ENCODE measurements around the gene BPIFA3.
"Not testable (repeated sequence)": the region's sequence is repeated elsewhere in the genome, so short reads cannot be mapped to it uniquely, and the experiment has no call there.

The BPIFA3 gene

DNA sequence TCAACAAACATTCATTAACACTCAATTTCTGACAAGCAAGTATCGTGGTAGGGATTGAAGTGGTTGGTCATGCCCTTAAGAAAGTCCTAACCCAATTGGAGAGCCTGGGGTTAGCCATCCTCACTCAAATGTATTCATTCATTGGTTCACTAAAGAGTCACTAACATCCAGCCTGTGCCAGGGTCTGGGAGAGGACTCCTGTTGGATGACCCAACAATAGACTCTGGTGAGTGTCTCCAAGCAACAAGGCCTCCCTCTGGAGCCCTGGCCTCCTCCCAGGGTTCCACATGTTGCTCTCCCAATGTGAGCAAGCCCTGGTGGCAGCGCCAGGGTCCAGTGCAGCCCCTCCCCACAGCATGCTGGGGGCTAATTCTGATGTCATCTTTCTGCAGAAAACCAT lies at the start of gene BPIFA3:
Gene BPIFA3, plus strand, starts transcription at position 301 of the 400 bp plus-strand sequence. CDS start 185 bp downstream, outside the sequence.
- DNase-seq (ENCODE audit: low read depth in 2 of 2, low spot score in 1 of 2): no peak

- no peak for DNase-seq (ENCODE audit: low read depth in 2 of 2, low spot score in 1 of 2)
Measured at GRCh38 chr20:33167859-33168258, 49.3 kb upstream of the BPIFA3 start, which contains the start of gene BPIFA2. Gene BPIFA2 (plus strand): TSS chr20:33168159. CDS start chr20:33169146, 987 bp downstream.

GRCh38 chr20:33169176-33169794 lies 47.9 kb upstream of the BPIFA3 start:
- no peak for DNase-seq (ENCODE audit: low read depth in 2 of 2, low spot score in 1 of 2)

GRCh38 chr20:33172781-33173180 lies 44.4 kb upstream of the BPIFA3 start:
- no peak for DNase-seq (ENCODE audit: low read depth in 2 of 2, low spot score in 1 of 2)

DNA sequence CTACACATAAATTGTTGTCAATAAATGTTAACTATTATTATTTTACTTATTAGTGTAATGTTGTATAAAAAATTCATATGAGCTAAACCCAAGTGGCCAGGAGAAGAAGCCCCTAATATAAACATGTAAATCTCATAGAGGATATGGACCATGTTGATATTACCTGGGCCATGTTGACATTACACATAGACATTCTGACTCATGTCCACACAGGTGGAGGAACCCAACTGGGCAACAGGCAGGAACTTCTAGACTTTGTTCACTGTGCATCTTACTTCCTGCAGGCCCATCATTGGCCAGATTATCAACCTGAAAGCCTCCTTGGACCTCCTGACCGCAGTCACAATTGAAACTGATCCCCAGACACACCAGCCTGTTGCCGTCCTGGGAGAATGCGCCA lies 42.0 kb upstream of the BPIFA3 start:
- DNase-seq (ENCODE audit: low read depth in 2 of 2, low spot score in 1 of 2): no peak

- no peak for DNase-seq (ENCODE audit: low read depth in 2 of 2, low spot score in 1 of 2)
Measured at GRCh38 chr20:33176101-33176500, 41.1 kb upstream of the BPIFA3 start.

GRCh38 chr20:33177866-33178265 lies 39.3 kb upstream of the BPIFA3 start:
- no peak for DNase-seq (ENCODE audit: low read depth in 2 of 2, low spot score in 1 of 2)

DNA sequence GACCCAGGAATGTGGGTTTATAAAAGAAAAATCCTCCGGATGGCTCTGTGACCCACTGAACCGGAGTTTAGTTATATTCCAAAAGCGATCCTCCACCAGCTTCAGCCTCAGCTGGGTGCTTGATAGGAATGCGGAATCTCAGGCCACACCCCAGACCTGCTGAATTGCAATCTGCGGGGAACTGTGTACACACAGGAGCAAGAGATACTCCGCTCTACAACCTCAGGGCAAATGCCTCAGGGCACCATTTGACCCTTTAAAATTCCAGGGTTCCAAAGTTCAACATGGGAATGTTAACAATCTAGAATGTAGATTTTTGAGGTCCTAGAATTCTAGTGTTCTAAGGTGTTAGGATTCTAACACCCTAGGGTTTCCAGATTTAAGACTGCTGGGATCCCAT lies 38.4 kb upstream of the BPIFA3 start:
- no peak for DNase-seq (ENCODE audit: low read depth in 2 of 2, low spot score in 1 of 2)

GRCh38 chr20:33180169-33180568 lies 37.0 kb upstream of the BPIFA3 start:
- DNase-seq (ENCODE audit: low read depth in 2 of 2, low spot score in 1 of 2): no peak

GRCh38 chr20:33181482-33182093 lies 35.6 kb upstream of the BPIFA3 start:
- no peak for DNase-seq (ENCODE audit: low read depth in 2 of 2, low spot score in 1 of 2)

DNA sequence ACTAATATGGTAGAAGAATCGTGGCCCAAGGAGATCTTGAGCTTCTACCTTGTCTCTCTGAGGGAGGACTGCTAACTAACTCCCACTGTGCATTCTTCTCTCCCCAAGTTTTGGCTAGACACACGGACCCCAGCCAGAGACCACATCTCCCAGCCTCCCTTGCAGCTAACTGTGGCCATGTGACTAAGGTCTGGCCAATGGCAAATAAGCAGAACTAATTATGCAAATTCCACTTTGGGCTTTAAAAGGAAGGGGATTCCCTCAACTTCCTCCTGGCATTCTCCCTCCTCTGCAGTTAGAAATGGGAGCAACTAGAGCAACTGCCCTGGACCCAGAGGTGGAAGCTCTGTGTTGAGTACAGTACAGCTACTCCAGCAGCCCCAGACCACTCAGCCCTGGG lies 33.8 kb upstream of the BPIFA3 start:
- no peak for DNase-seq (ENCODE audit: low read depth in 2 of 2, low spot score in 1 of 2)

DNA sequence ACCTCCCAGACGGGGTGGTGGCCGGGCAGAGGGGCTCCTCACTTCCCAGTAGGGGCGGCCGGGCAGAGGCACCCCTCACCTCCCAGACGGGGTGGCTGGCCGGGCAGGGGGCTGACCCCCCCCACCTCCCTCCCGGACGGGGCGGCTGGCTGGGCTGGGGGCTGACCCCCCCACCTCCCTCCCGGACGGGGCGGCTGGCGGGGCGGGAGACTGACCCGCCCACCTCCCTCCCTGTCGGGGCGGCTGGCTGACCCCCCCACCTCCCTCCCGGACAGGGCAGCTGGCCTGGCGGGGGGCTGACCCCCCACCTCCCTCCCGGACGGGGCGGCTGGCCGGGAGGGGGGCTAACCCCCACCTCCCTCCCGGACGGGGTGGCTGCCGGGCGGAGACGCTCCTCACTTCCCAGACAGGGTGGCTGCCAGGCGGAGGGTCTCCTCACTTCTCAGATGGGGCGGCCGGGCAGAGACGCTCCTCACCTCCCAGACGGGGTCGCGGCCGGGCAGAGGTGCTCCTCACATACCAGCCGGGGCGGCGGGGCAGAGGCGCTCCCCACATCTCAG lies 32.0 kb upstream of the BPIFA3 start:
- not testable (repeated sequence) for DNase-seq (ENCODE audit: low read depth in 2 of 2, low spot score in 1 of 2)

- DNase-seq (ENCODE audit: low read depth in 2 of 2, low spot score in 1 of 2): no peak
Measured at GRCh38 chr20:33187491-33187890, 29.7 kb upstream of the BPIFA3 start.

DNA sequence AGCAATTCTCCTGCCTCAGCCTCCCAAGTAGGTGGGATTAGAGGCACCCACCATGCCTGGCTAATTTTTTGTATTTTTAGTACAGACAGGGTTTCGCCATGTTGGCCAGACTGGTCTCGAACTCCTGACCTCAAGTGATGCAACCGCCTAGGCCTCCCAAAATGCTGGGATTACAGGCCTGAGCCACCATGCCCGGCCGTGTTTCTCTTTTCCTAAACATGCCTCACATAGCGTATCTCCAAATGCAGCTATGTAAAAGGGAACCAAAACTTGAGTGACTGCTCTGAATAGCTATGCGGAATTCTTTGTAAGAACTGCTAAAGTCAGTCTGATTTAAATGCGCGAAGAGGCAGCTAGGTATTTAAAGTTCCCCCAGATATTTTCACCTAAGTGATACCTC lies 28.7 kb upstream of the BPIFA3 start:
- DNase-seq (ENCODE audit: low read depth in 2 of 2, low spot score in 1 of 2): no peak

DNA sequence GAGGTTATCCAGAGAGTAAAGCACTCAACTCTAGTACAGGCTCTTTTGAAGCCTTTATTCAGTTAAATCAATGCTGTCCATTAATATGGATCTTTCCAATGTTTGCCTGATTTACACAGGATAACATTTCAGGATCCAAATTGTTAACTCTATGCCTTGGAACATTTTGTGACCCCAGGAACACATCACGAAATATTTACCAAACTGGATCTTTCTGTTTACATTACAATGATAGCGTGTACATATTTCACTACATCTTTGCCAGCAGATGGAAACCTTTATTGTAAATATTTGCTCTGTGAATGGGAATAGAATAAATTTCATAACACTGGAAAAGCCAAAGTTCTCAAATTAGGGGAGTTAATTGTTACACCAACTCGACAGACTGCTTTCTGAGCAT lies 25.7 kb upstream of the BPIFA3 start:
- DNase-seq (ENCODE audit: low read depth in 2 of 2, low spot score in 1 of 2): no peak

DNA sequence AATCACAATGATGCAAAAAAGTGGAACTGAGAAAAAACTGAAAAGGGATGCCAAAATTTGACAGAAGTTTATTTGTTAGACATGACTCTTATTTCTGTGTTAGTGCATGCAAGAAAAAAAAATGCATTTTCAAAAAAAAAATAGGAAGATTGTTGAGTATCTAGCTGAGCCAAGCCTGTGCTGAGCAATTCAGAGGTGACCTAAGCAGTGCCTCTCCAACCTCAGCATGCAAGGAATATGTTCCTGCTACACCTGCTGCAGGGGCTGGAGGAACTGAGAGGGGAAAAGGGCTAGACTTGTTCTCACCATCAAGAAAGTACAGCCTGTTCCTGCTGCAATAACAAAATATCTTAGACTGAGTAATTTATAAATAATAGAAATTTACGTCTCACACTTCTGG lies 25.2 kb upstream of the BPIFA3 start:
- DNase-seq (ENCODE audit: low read depth in 2 of 2, low spot score in 1 of 2): no peak

DNA sequence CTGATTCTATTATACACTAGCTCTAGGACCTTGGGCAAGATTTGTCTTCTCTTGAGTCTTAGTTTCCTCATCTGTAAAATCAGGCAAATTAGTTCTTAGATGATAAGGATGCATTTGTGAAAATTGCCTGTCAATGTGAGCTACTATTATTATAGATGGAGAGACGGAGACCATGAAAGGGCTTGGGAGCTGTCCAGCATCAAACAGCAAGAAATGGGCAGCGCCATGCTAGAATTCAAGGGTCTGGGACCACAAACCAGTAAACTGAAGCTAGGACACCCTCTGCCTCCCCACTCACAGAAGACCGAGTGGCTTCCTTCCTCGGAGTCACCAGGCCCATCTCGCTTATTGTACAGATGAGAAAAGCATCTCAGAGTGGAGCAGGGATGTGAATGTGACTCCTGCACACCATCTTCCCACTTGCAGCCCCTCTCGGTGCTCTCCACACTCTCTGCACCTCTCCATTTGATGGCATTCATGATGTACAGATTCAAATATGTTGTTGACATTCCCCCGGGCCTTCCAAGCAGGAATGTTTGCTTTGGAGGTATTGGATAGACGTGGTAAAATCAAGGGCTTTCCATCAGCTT lies 24.1 kb upstream of the BPIFA3 start:
- no peak for DNase-seq (ENCODE audit: low read depth in 2 of 2, low spot score in 1 of 2)

- no peak for DNase-seq (ENCODE audit: low read depth in 2 of 2, low spot score in 1 of 2)
Measured at GRCh38 chr20:33199026-33199425, 18.1 kb upstream of the BPIFA3 start.

GRCh38 chr20:33202451-33202850 lies 14.7 kb upstream of the BPIFA3 start:
- no peak for DNase-seq (ENCODE audit: low read depth in 2 of 2, low spot score in 1 of 2)

DNA sequence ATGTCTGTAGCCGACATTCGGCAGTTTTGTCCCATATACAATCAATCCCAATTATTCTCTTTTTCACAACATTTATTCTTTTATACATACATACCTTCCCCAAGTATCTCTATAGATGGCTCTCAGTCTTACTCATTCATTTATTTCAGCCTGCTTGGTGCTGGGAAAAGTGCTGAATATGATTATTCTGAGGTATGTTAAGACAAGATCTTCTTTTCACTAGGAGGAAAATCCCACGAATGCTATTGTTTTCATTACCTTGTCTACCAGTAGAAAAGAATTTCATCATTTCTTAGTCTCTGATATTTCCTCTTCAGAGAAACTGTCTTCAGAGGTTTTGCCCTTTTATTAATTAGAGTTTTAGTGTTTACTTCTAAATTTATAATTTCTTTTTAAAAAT lies 13.7 kb upstream of the BPIFA3 start:
- DNase-seq (ENCODE audit: low read depth in 2 of 2, low spot score in 1 of 2): no peak

GRCh38 chr20:33209789-33210188 lies 7.4 kb upstream of the BPIFA3 start:
- no peak for DNase-seq (ENCODE audit: low read depth in 2 of 2, low spot score in 1 of 2)

- DNase-seq (ENCODE audit: low read depth in 2 of 2, low spot score in 1 of 2): no peak
Measured at GRCh38 chr20:33210371-33210770, 6.8 kb upstream of the BPIFA3 start.
